ENCODE measurements around the gene STPG2. TPM values are rescaled to one million over a fixed set of nuclear protein-coding genes. Genes with fewer than 3 reads are reported as not detected.

Gene STPG2
- total and polyA plus RNA-seq, 4 donors, result 0.10 to 1.6 (median 0.27) TPM

DNA sequence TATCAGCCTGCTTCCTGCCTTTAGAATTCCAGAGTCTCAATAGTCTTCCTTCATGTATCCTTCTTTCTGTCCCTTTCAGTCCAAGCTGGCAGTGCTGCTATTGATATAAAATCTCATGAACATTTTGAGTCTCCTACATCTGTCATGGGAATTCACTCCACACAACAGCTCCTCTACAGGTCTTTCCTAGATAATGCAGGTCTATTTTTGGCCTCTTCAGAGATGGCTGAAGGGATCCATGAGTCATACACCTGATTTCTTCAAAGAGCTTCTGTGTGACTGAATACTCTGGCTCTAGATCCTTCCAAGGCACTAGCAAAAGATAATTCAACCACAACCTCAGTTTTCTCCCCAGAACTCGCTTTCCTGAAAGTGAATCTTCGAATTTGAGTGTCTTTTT lies 115.4 kb downstream of the STPG2 start:
- H3K4me3 ChIP-seq, result no peak overlapping the region
- no peak overlapping the region for H3K9ac ChIP-seq (ENCODE audit: insufficient read depth in 1 of 2, low read length in 2 of 2)
- H3K36me3 ChIP-seq (ENCODE audit: control insufficient read depth in 4 of 4, insufficient read depth in 4 of 4, low read length in 4 of 4), result no peaks in the 10 kb centered on the region
- ATAC-seq (ENCODE audit: insufficient read depth, low FRiP score) (no peak), DNase-seq (no peak)
- TF ChIP-seq CTCF (IDR thresholded peaks at IDR 0.05; ENCODE audit: control extremely low read depth, extremely low read depth), result no peak
- H3K4me1 ChIP-seq (ENCODE audit: control insufficient read depth in 5 of 5, insufficient read depth in 5 of 5, low read length in 5 of 5), result no peaks in the 10 kb centered on the region
- 71 to 76% methylated on average over 2 of the region's 2 CpGs for WGBS, 2 donors
- no peaks in the 10 kb centered on the region for H3K27me3 ChIP-seq (ENCODE audit: control insufficient read depth in 3 of 3, insufficient read depth in 3 of 3, low read length in 2 of 3)
- peaks cover 0 to 11% (median 2%) of the 10 kb centered on the region in 4 donors for H3K9me3 ChIP-seq (ENCODE audit: control insufficient read depth in 4 of 4, insufficient read depth in 3 of 4, low read length in 3 of 4)
- H3K27ac ChIP-seq (ENCODE audit: low read depth in 1 of 2, low read length in 1 of 2), result no peak overlapping the region

DNA sequence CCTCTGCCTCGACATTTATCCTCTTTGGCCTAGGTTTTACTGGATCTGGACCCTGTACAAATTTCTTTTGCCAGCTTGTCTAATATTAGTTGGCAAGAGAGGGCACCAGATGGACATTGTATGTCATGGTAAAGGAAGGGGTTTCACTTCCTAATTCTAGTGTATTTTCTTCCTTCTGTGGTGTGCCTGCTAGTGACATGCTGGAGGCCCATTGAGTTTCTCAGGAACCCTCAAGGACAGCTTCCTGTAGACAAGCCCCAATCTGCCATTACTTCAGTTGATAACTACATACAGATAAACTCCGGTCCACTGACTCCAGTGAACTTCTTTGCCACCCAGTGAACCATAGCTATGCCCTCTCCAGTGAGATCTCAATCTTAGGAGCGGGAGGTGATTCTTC lies 116.9 kb downstream of the STPG2 start:
- Histone ChIP-seq H3K9ac (ENCODE audit: insufficient read depth in 1 of 2, low read length in 2 of 2) (no peak overlapping the region), H3K27me3 (ENCODE audit: control insufficient read depth in 3 of 3, insufficient read depth in 3 of 3, low read length in 2 of 3) (no peaks in the 10 kb centered on the region), H3K27ac (ENCODE audit: low read depth in 1 of 2, low read length in 1 of 2) (no peak overlapping the region), H3K9me3 (ENCODE audit: control insufficient read depth in 4 of 4, insufficient read depth in 3 of 4, low read length in 3 of 4) (peaks cover 0 to 11% (median 2%) of the 10 kb centered on the region in 4 donors), H3K36me3 (ENCODE audit: control insufficient read depth in 4 of 4, insufficient read depth in 4 of 4, low read length in 4 of 4) (no peaks in the 10 kb centered on the region), H3K4me3 (no peak overlapping the region), H3K4me1 (ENCODE audit: control insufficient read depth in 5 of 5, insufficient read depth in 5 of 5, low read length in 5 of 5) (no peaks in the 10 kb centered on the region)
- WGBS, 2 donors, result 87 to 92% methylated on average over 3 of the region's 3 CpGs
- DNase-seq (no peak), ATAC-seq (ENCODE audit: insufficient read depth, low FRiP score) (no peak)
- no peak for TF ChIP-seq CTCF (IDR thresholded peaks at IDR 0.05; ENCODE audit: control extremely low read depth, extremely low read depth)

DNA sequence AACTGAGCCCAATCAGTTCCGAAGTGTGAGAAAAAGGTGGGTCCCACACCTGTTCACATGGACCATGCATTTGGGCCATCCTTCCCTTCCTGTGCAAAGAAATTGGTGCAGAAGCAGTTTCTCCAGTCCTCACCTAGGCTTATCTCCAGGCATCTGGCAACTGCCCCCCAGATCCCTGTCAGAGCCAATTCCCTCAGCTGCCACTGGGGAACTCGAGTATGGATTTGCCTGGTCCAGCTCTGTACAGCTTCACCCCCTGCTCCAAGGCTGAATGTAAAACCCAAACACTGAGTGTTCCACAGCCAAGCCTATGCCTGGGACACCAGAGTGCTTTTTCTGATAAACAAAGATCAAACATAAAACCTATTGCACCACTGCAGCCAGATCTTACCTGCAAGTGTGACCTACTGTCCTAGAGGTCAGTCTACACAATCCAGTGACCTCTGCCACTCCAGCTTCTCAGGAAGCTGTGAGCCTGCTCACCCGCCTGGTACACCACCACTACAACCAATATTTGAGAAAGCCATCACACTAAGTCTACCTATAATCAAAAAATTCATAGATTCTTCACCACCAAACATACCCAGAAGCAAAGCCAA lies 136.4 kb downstream of the STPG2 start:
- ATAC-seq (ENCODE audit: insufficient read depth, low FRiP score) (no peak), DNase-seq (no peak)
- H3K4me1 ChIP-seq (ENCODE audit: control insufficient read depth in 5 of 5, insufficient read depth in 5 of 5, low read length in 5 of 5), result no peaks in the 10 kb centered on the region
- no peak overlapping the region for H3K27ac ChIP-seq (ENCODE audit: low read depth in 1 of 2, low read length in 1 of 2)
- H3K36me3 ChIP-seq (ENCODE audit: control insufficient read depth in 4 of 4, insufficient read depth in 4 of 4, low read length in 4 of 4), result no peaks in the 10 kb centered on the region
- H3K9ac ChIP-seq (ENCODE audit: insufficient read depth in 1 of 2, low read length in 2 of 2), result no peak overlapping the region
- H3K27me3 ChIP-seq (ENCODE audit: control insufficient read depth in 3 of 3, insufficient read depth in 3 of 3, low read length in 2 of 3), result no peaks in the 10 kb centered on the region
- no peak overlapping the region for H3K4me3 ChIP-seq
- H3K9me3 ChIP-seq (ENCODE audit: control insufficient read depth in 4 of 4, insufficient read depth in 3 of 4, low read length in 3 of 4), result peaks cover 0 to 6% (median 1%) of the 10 kb centered on the region in 4 donors
- TF ChIP-seq CTCF (IDR thresholded peaks at IDR 0.05; ENCODE audit: control extremely low read depth, extremely low read depth), result no peak
- WGBS, 2 donors, result 78 to 82% methylated on average over 3 of the region's 3 CpGs

DNA sequence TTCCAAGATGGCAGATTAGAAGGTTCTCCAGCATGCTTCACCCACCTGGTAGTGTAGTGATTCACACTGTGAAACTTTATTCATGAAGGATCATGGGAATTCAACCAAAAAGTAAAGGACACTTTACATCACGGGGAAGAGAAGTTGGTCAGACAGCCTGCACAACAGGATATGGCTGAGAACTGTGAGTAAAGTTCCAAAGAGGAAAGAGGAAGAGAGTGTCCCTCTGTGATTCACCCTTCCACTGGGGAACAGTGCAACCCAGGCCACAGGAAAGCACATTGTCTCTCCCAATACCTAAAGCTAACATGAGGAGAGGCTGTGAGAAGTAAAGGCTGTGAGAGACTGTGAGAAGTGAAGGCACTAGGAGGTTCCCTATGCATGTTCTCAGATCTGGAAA lies 137.2 kb downstream of the STPG2 start:
- no peak overlapping the region for H3K4me3 ChIP-seq
- H3K36me3 ChIP-seq (ENCODE audit: control insufficient read depth in 4 of 4, insufficient read depth in 4 of 4, low read length in 4 of 4), result no peaks in the 10 kb centered on the region
- H3K27me3 ChIP-seq (ENCODE audit: control insufficient read depth in 3 of 3, insufficient read depth in 3 of 3, low read length in 2 of 3), result no peaks in the 10 kb centered on the region
- DNase-seq, result no peak
- 77 to 80% methylated on average over 1 of the region's 1 CpG for WGBS, 2 donors
- TF ChIP-seq CTCF (IDR thresholded peaks at IDR 0.05; ENCODE audit: control extremely low read depth, extremely low read depth), result no peak
- peaks cover 0 to 6% (median 1%) of the 10 kb centered on the region in 4 donors for H3K9me3 ChIP-seq (ENCODE audit: control insufficient read depth in 4 of 4, insufficient read depth in 3 of 4, low read length in 3 of 4)
- ATAC-seq (ENCODE audit: insufficient read depth, low FRiP score), result no peak
- no peaks in the 10 kb centered on the region for H3K4me1 ChIP-seq (ENCODE audit: control insufficient read depth in 5 of 5, insufficient read depth in 5 of 5, low read length in 5 of 5)
- H3K9ac ChIP-seq (ENCODE audit: insufficient read depth in 1 of 2, low read length in 2 of 2), result no peak overlapping the region
- H3K27ac ChIP-seq (ENCODE audit: low read depth in 1 of 2, low read length in 1 of 2), result no peak overlapping the region
